Activated CD8-positive, alpha-beta T cell treated with anti-CD3 and anti-CD28 coated beads for 36 hours (primary cell): Measurements from ENCODE around the gene MGAT5B. TPM values are rescaled to one million over a fixed set of nuclear protein-coding genes. Genes with fewer than 3 reads are reported as not detected.

Source experiments
- ATAC-seq: fragments of 200-7000 bp; cut with Tn5 transposase; one replicate; pipeline ENCODE4 v1.10.0; 2021; ENCODE audit warnings: mild to moderate bottlenecking, moderate library complexity
- CTCF ChIA-PET: fragments of 350-600 bp; sonication (Branson Sonifier 250); formaldehyde crosslinking; loops from one replicate; lab custom pipeline; 2021; ENCODE audit warnings: antibody characterized with exemption; lab: Charles Lee
- POLR2A ChIA-PET: fragments of 350-600 bp; sonication (Branson Sonifier 250); formaldehyde crosslinking; loops from one replicate; lab custom pipeline; 2021; ENCODE audit warnings: antibody characterized with exemption; lab: Charles Lee
- DNase-seq: peaks from one replicate; pipeline ENCODE4 v3.0.0-alpha.2; 2020
- H3K27ac Mint-ChIP-seq: one replicate; pipeline ENCODE4 v1.8.0; 2021; ENCODE audit warnings: mild to moderate bottlenecking, mixed read lengths
- H3K27me3 Mint-ChIP-seq: one replicate; pipeline ENCODE4 v1.8.0; 2021; ENCODE audit warnings: mixed read lengths
- H3K36me3 Mint-ChIP-seq: one replicate; pipeline ENCODE4 v1.8.0; 2021; ENCODE audit warnings: low read depth, mixed read lengths
- H3K4me1 Mint-ChIP-seq: one replicate; pipeline ENCODE4 v1.8.0; 2021; ENCODE audit warnings: low read depth, mixed read lengths
- H3K4me3 Mint-ChIP-seq: one replicate; pipeline ENCODE4 v1.8.0; 2021; ENCODE audit warnings: mild to moderate bottlenecking, moderate library complexity, mixed read lengths
- H3K9me3 Mint-ChIP-seq: one replicate; pipeline ENCODE4 v1.8.0; 2021; ENCODE audit warnings: mixed read lengths
- CTCF ChIP-seq: fragments of 200-600 bp; IDR thresholded peaks from one replicate; pipeline ENCODE4 v1.8.0; 2022; ENCODE audit warnings: antibody characterized with exemption, mild to moderate bottlenecking
- intact Hi-C: fragments of 100-400 bp; cut with micrococcal nuclease; formaldehyde crosslinking; loops from one replicate; pipeline ENCODE4 v1.10.0; 2022
- total RNA-seq, 2 experiments: library from RNA; stranded (reverse); gene quantifications; one replicate each; pipeline ENCODE4 v1.2.3, GENCODE V29; 2021

MGAT5B gene
- total RNA-seq, 2 experiments from 2014 or later = not detected

DNA sequence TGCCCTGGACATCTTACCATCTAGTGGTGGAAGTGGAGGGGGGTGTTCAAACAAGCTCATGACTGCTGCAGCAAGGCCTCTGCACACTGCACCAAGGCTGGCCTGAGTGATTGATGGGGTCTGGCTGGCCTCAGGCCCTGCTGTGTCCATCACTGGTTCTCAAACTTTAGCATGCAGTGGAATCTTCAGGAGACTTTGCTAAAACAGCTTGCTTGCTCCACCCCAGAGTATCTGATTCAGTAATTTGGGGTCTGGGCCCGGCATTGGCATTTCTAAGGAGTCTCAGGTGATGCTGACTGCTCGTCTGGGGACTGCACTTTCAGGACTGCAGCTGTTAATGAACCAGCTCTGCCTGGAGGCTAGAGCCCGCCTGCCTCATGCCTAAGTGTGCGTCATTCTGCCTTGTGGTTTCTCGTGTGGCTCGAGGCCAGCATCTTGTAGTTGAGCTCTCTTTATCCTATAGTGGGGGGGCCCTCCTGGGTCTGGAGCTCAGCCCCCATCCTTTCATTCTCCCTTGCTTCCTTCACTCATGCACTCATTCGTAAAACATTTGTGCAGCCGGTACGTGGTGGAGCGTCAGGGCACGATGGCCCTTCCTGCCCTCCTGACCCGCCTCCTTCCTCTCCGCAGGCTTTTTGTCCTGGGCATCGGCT, 4.1 kb downstream of the MGAT5B start:
- peak; percentile 50 for ATAC-seq
- Mint-ChIP-seq H3K27me3 (peaks cover 10% of the 10 kb centered on the region), H3K4me3 (no peak overlapping the region), H3K27ac (no peak overlapping the region), H3K9me3 (peaks cover 11% of the 10 kb centered on the region), H3K36me3 (no peaks in the 10 kb centered on the region), H3K4me1 (peaks cover 8% of the 10 kb centered on the region)
- ChIA-PET POLR2A (interaction anchor here (0.6 kb wide), 1 partner anchor 19 kb away, joined by 3 read pairs; no protein-coding TSS in a partner anchor), CTCF (interaction anchor here (1.0 to 1.3 kb wide), 2 partner anchors 184 to 187 kb away, joined by 3 to 7 read pairs; no protein-coding TSS in a partner anchor)
- DNase-seq = peak; percentile 58
- TF ChIP-seq CTCF = no peak
- intact Hi-C loops = no loop called here

DNA sequence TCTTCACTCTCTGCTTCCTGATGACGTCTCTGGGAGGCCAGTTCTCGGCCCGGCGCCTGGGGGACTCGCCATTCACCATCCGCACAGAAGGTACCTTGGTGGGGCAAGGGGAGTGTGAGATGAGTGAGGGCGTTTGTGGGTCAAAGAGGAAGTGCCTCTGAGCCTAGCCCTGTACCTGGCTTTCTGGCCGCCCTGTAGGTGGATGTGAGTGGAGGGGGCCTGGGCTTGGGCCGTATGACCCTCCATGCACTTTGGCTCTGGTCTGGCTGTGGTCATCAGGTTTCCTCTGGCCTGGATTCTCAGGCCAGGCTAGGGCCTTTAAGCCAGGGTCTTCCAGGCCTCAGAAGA, 4.6 kb downstream of the MGAT5B start:
- TF ChIP-seq CTCF = no peak
- H3K4me1 Mint-ChIP-seq = peaks cover 6% of the 10 kb centered on the region

GRCh38 chr17:76873856-76874255, 5.7 kb downstream of the MGAT5B start:
- peaks cover 5% of the 10 kb centered on the region for H3K27me3 Mint-ChIP-seq
- intact Hi-C loops = no loop called here
- H3K4me3 Mint-ChIP-seq = no peak overlapping the region
- ChIA-PET POLR2A (no interaction called here), CTCF (no interaction called here)
- no peak overlapping the region for H3K27ac Mint-ChIP-seq
- ATAC-seq = no peak
- no peaks in the 10 kb centered on the region for H3K36me3 Mint-ChIP-seq
- TF ChIP-seq CTCF = no peak
- DNase-seq = no peak
- H3K4me1 Mint-ChIP-seq = peaks cover 5% of the 10 kb centered on the region
- peaks cover 11% of the 10 kb centered on the region for H3K9me3 Mint-ChIP-seq

More for the DNA sequence above, 4.6 kb downstream of the MGAT5B start:
- DNase-seq = no peak
- CTCF ChIA-PET = interaction anchor here (1.0 to 1.3 kb wide), 2 partner anchors 183 to 186 kb away, joined by 3 to 7 read pairs; no protein-coding TSS in a partner anchor
- H3K27ac Mint-ChIP-seq = no peak overlapping the region
- intact Hi-C loops = no loop called here
- peaks cover 6% of the 10 kb centered on the region for H3K27me3 Mint-ChIP-seq
- no peak for ATAC-seq
- no peaks in the 10 kb centered on the region for H3K36me3 Mint-ChIP-seq
- H3K4me3 Mint-ChIP-seq = no peak overlapping the region
- POLR2A ChIA-PET = interaction anchor here (0.6 kb wide), 1 partner anchor 19 kb away, joined by 3 read pairs; no protein-coding TSS in a partner anchor
- peaks cover 11% of the 10 kb centered on the region for H3K9me3 Mint-ChIP-seq

GRCh38 chr17:76877437-76877836, 9.2 kb downstream of the MGAT5B start:
- DNase-seq (no peak), ATAC-seq (no peak)
- Mint-ChIP-seq H3K36me3 (no peaks in the 10 kb centered on the region), H3K27ac (no peak overlapping the region), H3K4me1 (peaks cover 1% of the 10 kb centered on the region), H3K9me3 (peaks cover 11% of the 10 kb centered on the region), H3K27me3 (no peaks in the 10 kb centered on the region), H3K4me3 (no peak overlapping the region)
- ChIA-PET POLR2A (no interaction called here), CTCF (interaction anchor here (2.0 kb wide), 1 partner anchor 10 kb away, joined by 7 read pairs; the partner anchor contains the start of gene MGAT5B)
- no peak for TF ChIP-seq CTCF
- intact Hi-C loops = no loop called here

DNA sequence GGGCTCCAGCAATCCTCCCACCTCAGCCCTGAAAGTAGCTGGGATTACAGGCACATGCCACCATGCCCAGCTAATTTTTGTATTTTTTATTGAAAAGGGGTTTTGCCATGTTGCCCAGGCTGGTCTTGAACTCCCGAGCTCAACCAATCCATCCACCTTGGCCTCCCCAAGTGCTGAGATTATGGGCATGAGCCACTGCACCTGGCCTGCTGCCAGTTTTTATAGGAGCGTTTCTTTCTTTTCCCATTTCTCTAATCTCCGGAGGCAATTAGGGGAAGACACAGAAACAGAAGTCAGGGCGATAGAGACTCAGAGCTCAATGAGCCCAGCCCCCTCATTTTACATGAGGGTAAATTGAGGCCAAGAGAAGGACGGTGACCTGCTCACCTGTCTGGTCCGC, 10.4 kb downstream of the MGAT5B start:
- Mint-ChIP-seq H3K4me3 (no peak overlapping the region), H3K4me1 (no peaks in the 10 kb centered on the region), H3K27ac (no peak overlapping the region), H3K9me3 (peaks cover 11% of the 10 kb centered on the region), H3K36me3 (no peaks in the 10 kb centered on the region), H3K27me3 (no peaks in the 10 kb centered on the region)
- intact Hi-C loops = no loop called here
- ChIA-PET CTCF (interaction anchor here (2.0 to 2.7 kb wide), 2 partner anchors 11 to 178 kb away, joined by 7 to 13 read pairs; partner anchors contain the start of gene MGAT5B), POLR2A (interaction anchor here (0.8 kb wide), 1 partner anchor 206 kb away, joined by 3 read pairs; no protein-coding TSS in a partner anchor)
- DNase-seq = no peak
- no peak for ATAC-seq
- TF ChIP-seq CTCF = no peak
